ENCODE data around the gene PRDX3.
"Not testable (repeated sequence)": the region's sequence is repeated elsewhere in the genome, so short reads cannot be mapped to it uniquely, and the experiment has no call there.

Gene PRDX3

DNA sequence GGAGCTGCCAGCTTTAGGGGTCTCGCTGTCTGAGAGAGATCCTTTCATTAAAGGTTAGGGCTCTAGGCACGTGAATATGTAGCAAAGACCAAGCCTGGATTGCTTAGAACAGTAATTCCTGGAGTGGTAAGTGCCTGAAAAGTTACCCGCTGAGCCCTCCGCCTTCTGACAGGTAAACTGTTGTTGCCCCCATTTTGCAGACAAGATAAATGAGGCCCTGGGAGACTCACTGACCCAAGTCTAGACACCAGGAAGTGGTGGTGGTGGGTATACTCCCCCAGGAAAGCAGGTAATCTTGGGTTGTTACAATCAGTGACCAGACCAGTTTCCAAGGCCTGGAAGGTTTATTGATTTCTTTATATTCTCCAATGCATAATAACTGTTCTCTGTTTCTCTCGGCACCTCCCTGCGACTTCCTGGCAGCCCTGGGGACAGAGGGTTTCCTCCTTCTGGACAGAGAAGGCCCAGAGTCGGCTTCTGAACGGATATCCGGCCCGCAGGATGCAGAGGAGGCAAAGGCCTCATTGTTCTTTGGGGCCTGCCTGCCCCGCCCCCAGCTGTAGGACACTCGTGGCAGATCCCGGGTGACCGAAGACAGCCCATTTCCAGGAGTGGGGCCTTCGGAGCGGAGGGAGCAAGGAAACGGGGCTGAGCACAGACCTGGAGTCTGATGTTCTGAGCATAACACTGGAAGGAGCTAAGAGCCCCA, 27.4 kb upstream of the PRDX3 start:
- DNase-seq = peak; percentile 74

DNA sequence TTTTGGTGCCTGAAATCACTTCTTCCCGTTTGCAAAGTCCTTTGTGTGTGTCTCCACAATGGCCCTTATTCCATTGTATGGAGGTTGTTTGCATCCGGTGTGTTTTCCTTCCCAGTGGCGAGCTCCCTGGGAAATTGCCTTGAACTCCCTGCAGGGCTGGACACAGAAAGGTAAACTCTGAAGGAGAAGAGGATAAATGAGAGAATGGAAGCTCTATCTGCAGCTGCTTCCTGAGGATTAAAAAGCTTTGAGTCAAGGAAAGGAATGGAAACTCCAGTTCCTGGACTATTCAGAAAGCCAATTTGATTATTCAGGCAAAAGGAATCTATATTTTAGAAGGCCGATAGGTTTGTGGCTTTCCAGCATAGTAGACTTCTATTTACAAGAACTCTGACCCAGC, 24.4 kb upstream of the PRDX3 start:
- DNase-seq = no peak

DNA sequence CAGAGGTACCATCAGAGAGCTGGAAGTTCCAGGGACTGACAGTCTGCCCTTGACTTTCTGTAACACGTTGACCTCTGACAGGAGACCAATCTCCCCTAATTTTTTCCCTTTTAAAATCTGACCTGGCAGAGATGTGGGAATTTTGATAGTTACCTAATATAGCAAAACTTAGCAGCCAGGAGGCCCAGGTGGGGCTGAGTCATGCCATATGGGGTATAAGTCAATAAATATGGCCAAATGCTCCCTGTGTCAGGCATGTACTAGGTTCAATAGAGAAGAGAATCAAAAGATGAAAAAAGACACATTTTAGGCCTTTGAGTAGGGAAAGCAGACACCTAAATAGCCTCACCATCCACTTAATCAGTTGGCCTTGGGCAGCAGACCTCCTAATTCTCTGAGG, 22.6 kb upstream of the PRDX3 start:
- DNase-seq = no peak

DNA sequence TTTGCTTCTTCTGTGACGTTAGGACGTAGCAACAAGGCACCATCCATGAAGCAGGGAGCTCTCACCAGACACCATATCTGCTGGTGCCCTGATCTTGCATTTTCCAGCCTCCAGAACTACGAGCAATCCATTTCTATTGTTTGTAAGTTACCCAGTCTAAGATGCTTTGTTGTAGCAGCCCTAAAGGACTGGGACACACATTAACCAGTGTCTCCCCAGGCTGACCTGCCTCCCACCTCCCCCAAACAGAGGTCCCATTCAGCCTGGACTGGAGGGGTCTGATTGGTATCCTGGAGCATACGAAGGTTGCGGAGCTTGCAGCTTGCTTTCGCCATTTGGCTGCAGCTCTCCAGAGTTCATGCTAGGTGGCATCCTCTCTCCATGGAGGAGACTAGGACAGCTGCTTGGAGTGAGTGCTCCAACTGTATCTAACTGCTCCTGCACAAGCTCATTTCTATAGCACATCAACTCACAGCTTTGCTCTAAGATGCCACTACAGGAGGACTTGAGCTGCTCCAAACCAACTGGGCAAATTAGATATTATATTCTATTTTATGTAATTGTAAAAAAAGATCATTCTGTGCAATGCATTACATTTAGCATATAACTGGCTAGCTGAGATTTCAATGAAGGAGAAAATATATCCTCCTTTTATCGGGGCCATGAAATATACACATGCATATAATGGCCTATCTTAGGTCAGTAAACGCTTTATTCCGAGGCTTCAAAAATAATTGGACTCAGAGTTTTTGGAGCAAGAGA, 20.8 kb upstream of the PRDX3 start:
- DNase-seq = peak; percentile 64

DNA sequence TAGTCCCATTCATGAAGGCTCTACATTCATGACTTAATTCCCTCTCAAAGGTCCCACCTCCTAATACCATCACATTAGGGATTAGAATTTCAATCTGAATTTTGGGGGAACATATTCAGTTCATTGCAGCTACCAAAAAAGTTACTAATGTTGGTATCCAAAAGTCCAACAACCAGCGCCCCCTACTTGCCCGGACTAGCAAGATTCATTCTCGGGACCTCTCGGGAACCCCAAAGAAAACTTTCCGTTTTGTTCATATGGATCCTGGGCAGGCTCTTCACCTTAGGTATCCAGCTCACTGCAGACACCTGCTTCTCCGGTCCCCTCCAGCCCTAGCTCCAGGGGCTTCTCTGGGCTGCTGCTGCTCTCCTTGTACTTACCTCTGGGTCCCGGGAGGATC, 19.8 kb upstream of the PRDX3 start:
- DNase-seq = no peak

DNA sequence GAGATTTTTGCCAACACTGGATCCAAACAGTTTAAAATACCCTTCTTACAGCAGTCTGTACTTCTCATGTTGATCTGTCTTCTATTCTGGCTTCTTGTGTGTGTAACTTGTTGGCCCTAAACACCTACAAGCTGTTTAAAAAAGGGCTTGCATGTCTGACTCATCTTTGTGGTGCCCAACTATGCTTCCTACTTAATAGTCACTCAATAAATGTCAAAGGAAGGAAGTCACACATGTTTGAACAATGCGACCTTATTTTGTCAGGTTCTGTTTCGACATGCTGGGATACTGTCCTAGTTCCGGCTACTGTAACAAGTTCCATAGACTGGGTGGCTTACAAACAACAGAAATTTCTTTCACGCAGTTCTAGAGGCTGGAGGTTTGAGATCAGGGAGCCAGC, 19.3 kb upstream of the PRDX3 start:
- DNase-seq = no peak

DNA sequence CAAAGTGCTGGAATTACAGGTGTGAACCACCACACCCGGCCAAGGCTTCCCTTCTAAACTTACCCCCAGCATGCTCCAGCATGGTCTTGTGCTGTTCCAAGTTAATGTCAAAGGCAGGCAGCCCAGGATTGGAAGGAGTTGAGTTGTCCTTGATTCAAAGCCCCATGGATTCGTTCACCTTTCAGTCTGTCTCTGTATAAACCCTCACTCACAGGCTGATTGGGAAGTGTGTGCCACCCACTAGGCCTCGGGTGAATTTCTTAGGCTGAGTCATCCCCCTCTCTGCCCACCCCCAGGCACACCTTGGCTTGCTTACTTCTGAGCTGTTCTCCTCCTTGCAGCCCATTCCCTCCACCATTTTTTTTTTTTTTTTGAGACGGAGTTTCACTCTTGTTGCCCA, 13.3 kb upstream of the PRDX3 start:
- no peak for DNase-seq

DNA sequence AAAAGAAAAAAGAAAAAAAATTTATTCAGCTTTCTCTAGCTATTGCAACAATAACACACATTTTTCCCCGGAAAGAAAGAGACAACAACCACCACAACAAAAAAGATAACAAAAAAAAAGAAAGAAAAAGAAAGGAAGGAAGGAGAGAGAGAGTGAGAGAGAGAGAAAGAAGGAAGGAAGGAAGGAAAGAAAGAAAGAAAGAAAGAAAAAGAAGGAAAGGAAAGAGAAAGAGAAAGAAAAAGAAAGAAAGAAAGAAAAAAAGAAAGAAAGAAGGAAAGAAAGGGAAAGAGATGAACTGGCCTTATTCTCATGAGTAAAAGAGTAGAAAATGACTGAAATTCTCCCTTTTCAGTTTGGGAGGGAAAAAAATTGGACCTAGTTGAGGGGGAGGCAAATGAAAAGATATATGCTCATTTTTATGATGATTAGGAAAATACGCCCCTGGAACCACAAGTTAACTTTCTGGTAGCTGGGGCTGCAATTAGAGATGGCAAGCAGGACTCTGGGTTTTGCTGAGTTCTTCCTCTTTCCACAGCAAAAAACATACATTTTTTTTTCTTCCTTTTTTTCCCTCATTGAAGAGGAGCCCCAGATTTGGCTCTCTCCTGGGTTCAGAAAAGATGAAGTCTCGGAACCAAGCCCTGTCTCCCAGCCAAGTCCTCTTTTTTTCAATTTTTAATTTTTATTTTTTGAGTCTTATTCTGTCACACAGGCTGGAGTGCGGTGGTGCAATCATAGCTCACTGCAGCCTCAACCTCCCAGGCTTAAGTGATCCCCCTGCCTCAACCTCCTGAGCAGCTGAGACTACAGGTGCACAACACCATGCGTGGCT, 12.6 kb upstream of the PRDX3 start:
- no peak for DNase-seq

DNA sequence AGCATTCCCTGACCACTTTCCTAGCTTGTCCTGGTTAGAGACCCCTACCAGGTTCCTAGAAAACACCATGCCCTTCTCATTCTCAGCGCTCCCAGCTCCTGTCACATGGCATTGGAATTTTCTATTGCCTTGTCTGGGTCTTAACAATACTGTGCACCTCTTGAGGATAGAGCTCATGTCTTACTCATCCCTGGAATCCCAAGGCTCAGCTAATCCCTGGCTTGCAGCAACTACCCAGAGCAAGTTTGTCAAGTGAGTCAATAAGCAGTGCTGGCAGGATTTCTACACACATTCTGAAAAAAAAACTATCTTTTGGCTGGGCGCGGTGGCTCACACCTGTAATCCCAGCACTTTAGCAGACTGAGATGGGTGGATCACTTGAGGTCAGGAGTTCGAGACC, 11.7 kb upstream of the PRDX3 start:
- no peak for DNase-seq

DNA sequence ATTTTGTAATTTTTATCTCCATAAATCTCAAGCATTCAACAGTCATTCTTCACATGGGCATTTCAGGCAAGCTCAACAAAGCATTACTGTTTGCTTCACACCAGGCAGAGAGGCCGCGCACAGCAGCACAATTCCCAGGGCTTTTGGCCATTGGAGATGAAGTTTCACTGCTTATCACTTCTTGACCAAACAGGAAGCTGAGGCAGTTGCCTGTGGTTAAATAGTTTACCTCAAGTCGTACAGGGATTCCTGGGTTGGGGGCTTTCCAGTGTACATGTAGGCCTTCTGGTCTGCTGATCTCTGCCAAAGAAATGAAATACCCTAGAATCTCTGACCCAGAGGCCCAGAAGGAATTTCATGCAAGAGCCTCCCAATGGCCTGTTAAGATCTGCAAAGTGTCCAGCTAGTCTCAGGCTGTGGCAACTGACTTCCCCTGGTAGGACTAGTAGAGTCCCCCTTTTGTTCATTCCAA, 11.2 kb upstream of the PRDX3 start:
- DNase-seq = peak; percentile 46

DNA sequence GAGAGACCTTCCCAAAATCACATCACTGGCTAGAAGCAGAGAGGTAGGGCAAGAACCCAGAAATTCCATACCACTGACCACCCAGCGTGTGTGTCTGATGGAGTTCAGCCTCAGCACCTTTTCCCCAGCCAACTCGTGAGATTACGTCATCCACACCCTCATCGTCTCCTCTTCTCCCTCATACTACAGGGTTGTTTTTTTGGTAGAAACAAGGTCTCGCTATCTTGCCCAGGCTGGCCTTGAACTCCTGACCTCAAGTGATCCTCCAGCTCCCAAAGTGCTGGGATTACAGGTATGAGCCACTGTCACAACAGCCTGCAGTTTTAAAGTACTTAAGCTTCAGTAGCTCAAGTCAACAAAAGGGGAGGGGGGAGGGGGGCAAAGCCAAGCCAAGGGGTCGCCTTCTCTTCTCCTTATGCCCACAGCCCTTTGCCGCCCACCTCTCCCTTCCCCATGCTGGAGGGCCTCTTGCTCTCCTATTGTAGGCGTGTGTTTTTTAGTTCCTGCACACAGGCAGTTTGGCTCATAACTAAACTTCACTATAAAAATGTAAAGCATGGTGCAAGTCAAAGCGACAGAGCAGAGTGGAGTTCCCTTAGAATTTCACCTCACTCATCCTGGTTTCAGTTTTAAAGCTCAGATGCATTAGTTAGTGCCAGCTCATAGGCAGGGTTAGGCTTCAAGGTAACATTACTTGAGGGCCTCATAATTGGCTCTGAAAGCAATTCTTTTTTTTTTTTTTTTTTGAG, 5.2 kb upstream of the PRDX3 start:
- peak; percentile 64 for DNase-seq

DNA sequence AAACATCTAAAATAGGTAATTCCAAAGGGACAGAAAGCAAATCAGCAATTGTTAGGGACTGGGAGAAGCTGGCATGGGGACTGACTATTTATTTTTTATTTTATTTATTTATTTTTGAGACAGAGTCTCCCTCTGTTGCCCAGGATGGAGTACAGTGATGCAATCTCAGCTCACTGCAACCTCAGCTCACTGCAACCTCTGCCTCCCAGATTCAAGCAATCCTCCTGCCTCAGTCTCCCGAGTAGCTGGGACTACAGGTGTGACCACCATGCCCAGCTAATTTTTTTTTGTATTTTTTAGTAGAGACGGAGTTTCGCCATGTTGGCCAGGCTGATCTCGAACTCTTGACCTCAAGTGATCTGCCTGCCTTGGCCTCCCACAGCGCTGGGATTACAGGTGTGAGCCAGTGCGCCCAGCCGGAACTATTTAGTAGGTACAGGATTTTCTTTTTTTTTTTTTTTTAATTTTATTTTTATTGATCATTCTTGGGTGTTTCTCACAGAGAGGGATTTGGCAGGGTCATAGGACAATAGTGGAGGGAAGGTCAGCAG, 2.3 kb upstream of the PRDX3 start:
- not testable (repeated sequence) for DNase-seq

DNA sequence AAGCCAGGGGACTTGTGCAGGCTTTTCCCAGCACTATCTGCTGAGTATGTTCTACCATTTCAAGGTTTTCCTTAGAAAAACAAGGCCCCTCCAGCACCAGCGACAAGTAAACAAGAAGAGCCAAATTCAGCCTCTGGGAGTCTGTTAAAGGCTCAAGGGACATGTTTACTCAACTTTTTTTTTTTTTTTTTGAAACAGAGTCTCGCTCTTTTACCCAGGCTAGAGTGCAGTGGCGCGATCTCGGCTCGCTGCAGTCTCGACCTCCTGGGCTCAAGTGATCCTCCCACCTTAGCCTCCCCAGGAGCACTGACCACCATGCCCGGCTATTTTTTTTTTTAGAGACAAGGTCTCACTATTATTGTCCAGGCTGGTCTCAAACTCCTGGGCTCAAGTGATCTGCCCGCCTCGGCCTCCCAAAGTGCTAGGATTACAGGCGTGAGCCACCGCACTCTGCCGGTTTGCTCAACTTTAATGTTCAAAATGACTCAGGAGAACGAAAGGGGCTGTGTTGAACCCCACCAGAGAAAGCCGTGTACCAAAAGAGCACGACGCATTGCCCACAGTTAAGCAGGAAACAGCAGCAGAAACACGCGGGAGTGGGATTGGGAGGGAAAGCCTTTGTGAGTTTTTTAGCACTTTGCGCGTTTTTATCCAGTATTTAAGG, 772 bp downstream of the PRDX3 start:
- DNase-seq = peak; percentile 72

DNA sequence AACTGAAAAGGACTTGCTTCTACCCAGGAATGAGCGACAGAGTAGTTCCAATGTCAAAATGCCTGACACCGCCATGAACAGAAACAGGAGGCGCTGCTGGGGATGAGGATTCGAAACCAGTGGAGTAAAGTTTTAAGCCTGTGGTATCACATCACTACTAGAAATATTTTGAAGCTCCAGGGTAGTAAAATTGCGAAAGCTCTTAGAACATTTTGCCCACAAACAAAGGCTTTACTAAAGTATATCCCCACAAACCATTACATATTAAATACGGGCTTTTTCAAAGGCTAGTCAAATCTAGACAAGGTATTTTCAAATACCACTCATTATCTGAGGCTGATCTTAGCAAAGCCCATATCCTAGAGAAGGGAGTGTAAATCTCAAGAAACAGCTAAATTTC, 2.4 kb downstream of the PRDX3 start:
- DNase-seq = peak; percentile 79

DNA sequence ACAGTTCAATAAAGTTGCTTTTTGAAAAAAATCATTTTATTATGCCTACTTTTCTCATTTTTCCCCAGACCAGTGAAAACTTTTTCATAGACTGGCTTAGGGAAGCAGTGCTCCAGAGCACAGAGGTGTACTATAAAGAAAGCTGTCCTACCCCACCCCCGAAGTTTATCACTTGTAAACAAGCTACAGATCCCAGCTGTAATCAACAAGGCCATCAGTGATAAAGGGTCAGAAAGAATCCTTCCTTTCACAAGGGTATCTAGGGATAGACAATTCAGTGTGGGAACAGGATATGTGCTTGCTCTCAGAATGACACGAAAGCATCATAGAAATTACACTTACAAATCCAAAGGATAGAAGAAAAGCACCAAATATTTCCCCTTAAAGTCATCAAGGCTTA, 4.5 kb downstream of the PRDX3 start:
- DNase-seq = no peak

DNA sequence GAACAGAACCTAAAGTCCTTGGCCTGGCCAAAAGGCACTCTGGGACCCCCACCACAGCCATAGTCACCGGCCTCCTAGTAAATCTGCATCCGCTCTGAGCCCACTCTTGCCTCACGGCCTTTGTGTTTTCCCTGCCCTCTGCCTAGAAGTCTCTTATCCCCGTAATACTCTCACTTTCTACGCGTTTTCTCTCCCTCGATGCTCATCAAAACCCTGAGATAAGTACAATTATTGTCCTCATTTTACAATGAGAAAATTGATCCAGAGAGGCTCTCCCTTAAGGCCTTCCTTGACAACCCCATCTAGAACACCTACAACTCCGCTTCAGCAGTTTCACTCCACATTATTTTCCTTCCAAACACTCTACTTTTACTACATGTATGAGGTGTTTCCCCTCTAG, 11.6 kb downstream of the PRDX3 start:
- no peak for DNase-seq

DNA sequence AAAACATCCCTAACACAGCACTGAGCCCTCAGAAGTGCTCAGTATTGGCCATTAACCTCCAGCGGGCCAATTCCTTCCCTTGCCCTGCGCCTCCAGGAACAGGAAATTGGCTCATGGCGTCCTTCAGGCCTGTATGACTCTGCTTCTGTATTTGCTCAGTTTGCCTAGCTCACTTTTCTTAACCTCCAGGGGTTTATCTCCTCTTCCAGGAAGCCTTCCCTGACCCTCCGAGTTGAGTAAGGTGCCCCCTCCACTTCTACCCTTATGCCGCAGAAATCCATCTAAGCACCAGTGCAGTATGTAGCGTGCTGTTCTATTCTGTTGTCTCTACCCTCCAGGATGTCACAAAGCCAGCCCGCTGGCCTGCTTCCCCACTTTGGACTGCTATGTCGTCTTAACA, 12.0 kb downstream of the PRDX3 start:
- DNase-seq = no peak

DNA sequence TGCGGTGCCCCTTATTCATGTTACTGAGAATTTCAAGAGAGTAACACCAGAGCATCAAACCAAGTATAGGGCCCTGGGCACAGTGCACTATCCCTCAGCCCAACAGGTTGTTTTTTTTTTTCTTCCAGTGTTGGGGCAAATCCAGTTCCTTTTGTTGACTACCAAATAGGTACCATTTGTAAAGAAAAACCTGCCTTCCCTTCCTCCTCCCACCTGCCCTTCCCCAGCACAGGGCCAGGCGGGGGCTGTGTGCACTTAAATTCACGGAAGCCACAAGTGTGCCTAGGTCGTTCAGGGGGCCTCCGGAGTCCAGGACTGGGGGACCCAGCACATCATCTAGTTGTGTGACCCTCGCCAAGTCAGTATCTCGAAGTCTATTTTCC, 12.5 kb downstream of the PRDX3 start:
- no peak for DNase-seq

DNA sequence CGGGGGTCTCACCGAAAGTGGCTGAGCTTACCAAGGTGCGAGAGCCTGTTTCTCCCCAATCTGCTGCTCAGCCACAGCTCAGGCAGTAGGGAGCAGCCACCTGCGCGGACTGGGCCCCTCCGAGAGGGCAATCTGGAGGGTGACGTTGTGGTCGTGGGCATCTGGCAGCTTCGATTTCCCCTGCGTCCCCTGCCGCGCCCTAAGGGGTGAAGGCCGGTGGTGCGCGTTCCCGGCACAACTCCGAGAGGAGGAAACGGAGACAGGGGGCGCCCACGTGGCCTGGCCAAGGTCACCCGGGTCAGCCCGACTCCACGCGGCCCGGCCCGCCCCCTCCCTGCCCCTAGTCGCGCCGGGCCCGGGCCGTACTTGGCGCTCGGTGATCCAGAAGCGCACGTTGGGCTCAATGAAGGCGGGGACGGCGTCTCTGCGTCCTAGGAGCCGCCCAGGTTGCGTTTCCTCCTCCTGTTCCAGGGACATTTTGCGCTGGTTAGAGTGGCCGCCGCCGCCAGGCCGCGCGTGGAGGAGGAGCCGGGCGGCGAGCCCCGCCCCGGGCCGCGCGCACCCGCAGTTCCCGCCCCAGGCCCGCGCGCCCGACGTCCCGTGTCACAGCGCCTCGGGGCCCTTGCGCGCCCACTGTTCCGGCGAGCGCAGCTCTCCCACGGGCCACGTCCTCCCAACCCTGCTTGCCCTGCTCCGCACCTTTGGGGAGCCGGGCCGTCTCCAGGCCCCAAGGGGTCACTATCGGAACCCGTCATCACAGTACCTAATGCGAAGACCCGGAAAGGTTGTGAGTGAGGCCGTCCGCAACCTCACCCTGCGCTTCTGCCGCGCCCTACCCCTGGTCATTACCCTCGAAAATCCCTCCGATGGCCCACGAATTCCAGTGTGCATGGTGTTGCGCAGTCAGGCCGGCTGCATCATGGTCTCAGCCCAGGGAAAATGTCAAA, 13.2 kb downstream of the PRDX3 start, which contains the start of gene SFXN4:
Gene SFXN4, minus strand, starts transcription at position 544 of the 947 bp plus-strand sequence. Its CDS starts 67 bp downstream, at position 477.
- DNase-seq = peak; percentile 85

DNA sequence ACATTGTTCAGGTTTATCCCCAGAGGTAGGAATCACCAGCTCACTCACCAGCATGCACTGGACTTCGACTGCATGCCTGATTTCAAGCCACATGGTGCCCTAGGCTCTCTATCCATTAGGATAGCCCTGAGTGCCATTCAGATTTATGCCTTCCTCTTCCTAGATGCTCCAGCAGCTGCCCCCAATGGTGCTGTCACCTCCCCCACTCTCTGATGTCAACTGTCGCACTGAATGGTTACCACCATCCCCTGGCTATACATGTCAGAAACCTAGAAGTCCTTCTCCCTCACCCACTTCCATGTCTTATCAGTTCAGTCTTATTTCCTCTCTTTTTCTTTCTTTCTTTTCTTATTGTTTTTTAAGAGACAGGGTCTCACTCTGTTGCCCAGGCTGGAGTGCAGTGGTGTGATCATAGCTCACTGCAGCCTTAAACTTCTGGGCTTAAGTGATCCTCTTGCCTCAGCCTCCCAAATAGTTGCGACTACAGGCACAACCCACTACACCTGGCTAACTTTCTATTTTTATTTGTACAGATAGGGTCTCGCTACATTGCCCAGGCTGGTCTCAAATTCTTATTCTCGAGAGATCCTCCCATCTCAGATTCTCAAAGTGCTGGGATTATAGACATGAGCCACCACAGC, 16.0 kb downstream of the PRDX3 start:
- DNase-seq = no peak

Data from activated CD4-positive, alpha-beta T cell treated with anti-CD3 and anti-CD28 coated beads, Interleukin-2, amount 50 U/mL, for 16 hours (primary cell).